ENCODE measurements around the gene KANSL1L. TPM values are rescaled to one million over a fixed set of nuclear protein-coding genes. Genes with fewer than 3 reads are reported as not detected.

The KANSL1L gene
- total RNA-seq, 2 experiments from 2014 or later: 4.5 to 6.0 TPM

DNA sequence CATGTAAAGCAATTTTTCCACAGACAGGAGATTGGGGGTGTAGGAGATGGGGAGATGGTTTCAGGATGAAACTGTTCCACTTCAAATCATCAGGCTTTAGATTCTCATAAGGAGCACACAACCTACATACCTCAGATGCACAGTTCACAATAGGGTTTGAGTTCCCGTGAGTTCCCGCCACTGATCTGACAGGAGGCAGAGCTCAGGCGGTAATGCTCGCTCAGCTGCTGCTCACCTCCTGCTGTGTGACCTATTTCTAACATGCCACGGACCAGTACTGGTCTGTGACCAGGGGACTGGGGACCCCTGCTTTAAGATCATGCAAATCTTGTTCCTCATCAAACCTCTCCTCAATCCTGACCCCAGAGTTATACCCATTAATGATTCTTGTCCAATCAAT lies 98.7 kb downstream of the KANSL1L start:
- Mint-ChIP-seq H3K4me1 (no peaks in the 10 kb centered on the region), H3K4me3 (no peak overlapping the region), H3K36me3 (ENCODE audit: low read depth) (no peaks in the 10 kb centered on the region), H3K27me3 (no peaks in the 10 kb centered on the region), H3K9me3 (ENCODE audit: low read depth) (no peaks in the 10 kb centered on the region), H3K27ac (no peak overlapping the region)
- no peak for ATAC-seq
- ChIA-PET POLR2A (no interaction called here), CTCF (interaction anchor here (0.6 to 1.8 kb wide), 2 partner anchors 91 to 126 kb away, joined by 3 read pairs; no protein-coding TSS in a partner anchor)
- intact Hi-C loops (cut with DNase I, micrococcal nuclease): loop anchor here (2.0 kb wide), 1 partner anchor 122 kb away; no protein-coding TSS in a partner anchor
- DNase-seq: no peak

DNA sequence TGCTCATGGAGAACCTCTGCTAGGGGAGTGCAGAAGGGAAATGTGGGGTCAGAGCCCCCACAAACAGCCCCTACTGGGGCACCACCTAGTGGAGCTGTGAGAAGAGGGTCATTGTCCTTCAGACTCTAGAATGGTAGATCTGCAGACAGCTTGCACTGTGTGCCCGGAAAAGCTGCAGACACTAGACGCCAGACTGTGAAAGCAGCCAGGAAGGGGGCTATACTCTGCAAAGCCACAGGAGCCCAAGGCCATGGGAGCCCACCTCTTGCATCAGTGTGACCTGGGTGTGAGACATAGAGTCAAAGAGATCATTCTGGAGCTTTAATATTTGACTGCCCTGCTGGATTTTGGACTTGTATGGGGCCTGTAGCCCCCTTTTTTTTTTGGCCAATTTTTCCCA lies 107.9 kb downstream of the KANSL1L start:
- ATAC-seq (no peak), DNase-seq (no peak)
- Mint-ChIP-seq H3K27ac (no peak overlapping the region), H3K9me3 (ENCODE audit: low read depth) (peaks cover 1% of the 10 kb centered on the region), H3K36me3 (ENCODE audit: low read depth) (peaks cover 7% of the 10 kb centered on the region), H3K4me3 (no peak overlapping the region), H3K4me1 (no peaks in the 10 kb centered on the region), H3K27me3 (no peaks in the 10 kb centered on the region)
- CTCF ChIA-PET: interaction anchor here (0.6 kb wide), 1 partner anchor 85 kb away, joined by 3 read pairs; no protein-coding TSS in a partner anchor
- POLR2A ChIA-PET: no interaction called here
- intact Hi-C loops (cut with DNase I, micrococcal nuclease): no loop called here

DNA sequence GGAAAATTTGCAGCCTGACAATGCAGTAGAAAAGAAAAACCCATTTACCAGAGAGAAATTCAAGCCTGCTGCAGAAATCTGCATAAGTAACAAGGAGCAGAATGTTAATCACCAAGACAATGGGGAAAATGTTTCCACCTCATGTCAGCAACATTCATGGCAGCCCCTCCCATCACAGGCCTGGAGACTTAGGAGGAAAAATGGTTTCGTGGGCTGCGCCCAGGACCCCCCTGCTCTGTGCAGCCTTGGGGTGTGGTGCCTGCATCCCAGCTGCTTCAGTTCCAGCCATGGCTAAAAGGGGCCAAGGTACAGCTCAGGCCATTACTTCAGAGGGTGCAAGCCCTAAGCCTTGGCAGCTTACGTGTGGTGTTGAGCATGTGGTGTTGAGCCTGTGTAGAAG lies 115.4 kb downstream of the KANSL1L start:
- H3K4me1 Mint-ChIP-seq: no peaks in the 10 kb centered on the region
- POLR2A ChIA-PET: no interaction called here
- ATAC-seq (no peak), DNase-seq (no peak)
- intact Hi-C loops (cut with DNase I, micrococcal nuclease): no loop called here
- CTCF ChIA-PET: interaction anchor here (0.6 kb wide), 1 partner anchor 79 kb away, joined by 3 read pairs; no protein-coding TSS in a partner anchor
- no peaks in the 10 kb centered on the region for H3K27me3 Mint-ChIP-seq
- H3K9me3 Mint-ChIP-seq (ENCODE audit: low read depth): peaks cover 15% of the 10 kb centered on the region
- H3K4me3 Mint-ChIP-seq: no peak overlapping the region
- H3K27ac Mint-ChIP-seq: no peak overlapping the region
- H3K36me3 Mint-ChIP-seq (ENCODE audit: low read depth): peaks cover 16% of the 10 kb centered on the region

DNA sequence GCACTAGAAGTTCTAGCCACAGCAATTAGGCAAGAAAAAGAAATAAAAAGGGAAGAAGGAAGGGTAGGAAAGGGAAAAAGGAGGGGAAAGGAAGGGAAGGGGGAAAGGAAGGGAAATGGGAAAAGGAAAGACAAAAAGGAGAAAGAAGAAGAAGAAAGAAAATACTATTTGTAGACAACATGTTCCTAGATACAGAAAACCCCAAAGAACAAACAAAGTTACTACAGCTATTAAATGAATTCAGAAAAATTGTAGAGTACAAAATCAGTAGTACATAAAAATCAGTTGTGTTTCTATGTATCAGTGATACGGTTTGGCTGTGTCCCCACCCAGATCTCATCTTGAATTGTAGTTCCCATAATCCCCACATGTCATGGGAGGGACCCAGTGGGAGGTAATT lies 116.5 kb downstream of the KANSL1L start:
- CTCF ChIA-PET: no interaction called here
- no peak overlapping the region for H3K27ac Mint-ChIP-seq
- intact Hi-C loops (cut with DNase I, micrococcal nuclease): no loop called here
- peaks cover 15% of the 10 kb centered on the region for H3K9me3 Mint-ChIP-seq (ENCODE audit: low read depth)
- H3K4me3 Mint-ChIP-seq: no peak overlapping the region
- POLR2A ChIA-PET: no interaction called here
- peaks cover 16% of the 10 kb centered on the region for H3K36me3 Mint-ChIP-seq (ENCODE audit: low read depth)
- H3K4me1 Mint-ChIP-seq: no peaks in the 10 kb centered on the region
- no peak for ATAC-seq
- DNase-seq: no peak
- no peaks in the 10 kb centered on the region for H3K27me3 Mint-ChIP-seq

DNA sequence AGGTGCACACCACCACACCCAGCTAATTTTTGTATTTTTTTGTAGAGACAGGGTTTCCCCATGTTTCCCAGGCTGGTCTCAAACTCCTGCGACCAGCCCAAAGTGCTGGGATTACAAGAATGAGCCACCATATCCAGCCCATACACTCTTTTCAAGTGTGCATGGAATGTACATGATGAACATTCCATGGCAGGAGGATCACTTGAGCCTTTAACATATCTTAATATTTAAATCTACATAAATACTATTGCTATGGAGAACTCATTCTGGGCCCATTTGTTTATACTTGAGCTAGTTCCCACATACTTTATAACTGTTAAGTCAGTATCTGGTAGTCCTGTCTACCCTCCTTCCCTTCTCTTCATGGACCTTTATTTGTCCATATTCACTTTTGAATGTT lies 120.3 kb downstream of the KANSL1L start:
- Mint-ChIP-seq H3K27ac (no peak overlapping the region), H3K36me3 (ENCODE audit: low read depth) (peaks cover 20% of the 10 kb centered on the region), H3K27me3 (no peaks in the 10 kb centered on the region), H3K4me3 (no peak overlapping the region), H3K9me3 (ENCODE audit: low read depth) (peaks cover 18% of the 10 kb centered on the region), H3K4me1 (no peaks in the 10 kb centered on the region)
- CTCF ChIA-PET: interaction anchor here (1.0 to 1.2 kb wide), 3 partner anchors 16 to 68 kb away, joined by 3 read pairs; no protein-coding TSS in a partner anchor
- intact Hi-C loops (cut with DNase I, micrococcal nuclease): no loop called here
- ATAC-seq: no peak
- DNase-seq: no peak
- POLR2A ChIA-PET: interaction anchor here (0.8 kb wide), 1 partner anchor 14 kb away, joined by 4 read pairs; no protein-coding TSS in a partner anchor

DNA sequence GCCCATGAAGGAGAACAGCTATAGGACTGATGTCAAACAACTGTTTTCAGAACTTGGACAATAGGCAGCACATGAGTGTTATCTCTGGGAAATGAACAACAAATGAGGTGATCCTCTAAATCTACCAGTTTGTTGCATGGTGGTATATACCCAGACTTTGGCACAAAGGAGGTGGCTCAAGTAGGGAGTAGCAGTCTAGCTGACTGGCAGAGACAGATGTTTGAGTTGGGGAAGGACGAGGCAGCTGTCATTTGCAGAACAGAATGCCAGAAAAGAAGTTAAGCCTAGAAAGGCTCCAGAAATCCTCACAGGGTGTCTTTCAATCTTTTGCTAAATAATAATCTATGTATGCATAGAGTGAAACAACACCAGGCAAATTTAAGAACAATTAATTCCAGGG lies 121.4 kb downstream of the KANSL1L start:
- H3K9me3 Mint-ChIP-seq (ENCODE audit: low read depth): peaks cover 11% of the 10 kb centered on the region
- ATAC-seq: no peak
- no peak overlapping the region for H3K4me3 Mint-ChIP-seq
- ChIA-PET CTCF (interaction anchor here (0.6 to 1.2 kb wide), 3 partner anchors 24 to 140 kb away, joined by 3 to 4 read pairs (median 4); no protein-coding TSS in a partner anchor), POLR2A (no interaction called here)
- no peak overlapping the region for H3K27ac Mint-ChIP-seq
- no peak for DNase-seq
- peaks cover 17% of the 10 kb centered on the region for H3K36me3 Mint-ChIP-seq (ENCODE audit: low read depth)
- intact Hi-C loops (cut with DNase I, micrococcal nuclease): no loop called here
- no peaks in the 10 kb centered on the region for H3K4me1 Mint-ChIP-seq
- H3K27me3 Mint-ChIP-seq: no peaks in the 10 kb centered on the region

DNA sequence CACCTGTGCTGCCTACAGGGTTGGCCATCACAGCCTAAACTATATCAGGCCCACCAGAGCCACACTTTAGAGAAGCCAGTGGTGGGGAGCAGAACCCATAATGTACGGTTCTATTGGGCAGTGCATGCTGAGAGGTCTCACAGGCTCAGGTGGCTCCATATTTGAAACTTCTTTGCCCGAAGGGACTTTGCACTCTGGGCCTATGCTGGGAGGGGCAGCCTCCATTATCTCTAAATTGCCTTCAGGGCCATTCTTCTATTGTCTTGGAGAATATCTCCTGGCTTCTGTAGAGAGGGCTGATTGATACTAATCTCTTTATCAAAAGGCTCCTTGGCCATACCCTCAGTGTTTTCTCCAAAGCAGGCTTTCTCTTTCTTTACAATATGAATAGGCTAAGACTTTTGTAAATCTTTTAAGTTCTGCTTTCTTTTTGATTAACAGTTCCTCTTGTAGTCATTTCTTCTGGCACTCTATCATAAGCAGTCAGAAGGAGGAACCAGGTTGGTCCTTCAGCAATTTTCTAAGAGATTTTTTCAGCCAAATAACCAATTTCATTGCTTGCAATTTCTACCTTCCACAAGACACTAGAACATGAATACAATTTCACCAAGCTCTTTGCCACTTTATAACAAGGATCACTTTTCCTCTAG lies 124.2 kb downstream of the KANSL1L start:
- Mint-ChIP-seq H3K36me3 (ENCODE audit: low read depth) (peaks cover 17% of the 10 kb centered on the region), H3K9me3 (ENCODE audit: low read depth) (peaks cover 6% of the 10 kb centered on the region), H3K4me3 (no peak overlapping the region), H3K4me1 (no peaks in the 10 kb centered on the region), H3K27me3 (no peaks in the 10 kb centered on the region), H3K27ac (no peak overlapping the region)
- DNase-seq (no peak), ATAC-seq (no peak)
- POLR2A ChIA-PET: no interaction called here
- CTCF ChIA-PET: no interaction called here
- intact Hi-C loops (cut with DNase I, micrococcal nuclease): no loop called here

DNA sequence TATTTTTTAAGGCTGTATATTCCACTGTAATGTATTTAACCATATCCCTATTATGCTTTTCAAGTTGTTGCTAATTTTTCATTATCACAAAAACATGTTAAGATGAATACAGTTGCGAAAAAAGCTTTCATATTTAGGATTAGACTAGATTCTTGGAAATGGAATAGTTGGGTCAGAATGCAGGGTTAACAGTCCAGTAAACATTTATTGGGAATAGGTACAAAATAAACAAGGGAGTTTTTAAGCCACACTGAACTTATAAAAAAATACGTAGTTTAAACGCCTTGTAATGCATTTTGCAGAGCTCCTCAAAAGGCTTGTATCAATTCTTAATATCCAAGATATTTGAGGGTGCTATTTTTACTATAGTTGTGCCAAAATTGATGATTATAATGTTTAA lies 133.1 kb downstream of the KANSL1L start:
- peaks cover 5% of the 10 kb centered on the region for H3K4me1 Mint-ChIP-seq
- DNase-seq (no peak), ATAC-seq (no peak)
- no peaks in the 10 kb centered on the region for H3K9me3 Mint-ChIP-seq (ENCODE audit: low read depth)
- CTCF ChIA-PET: no interaction called here
- POLR2A ChIA-PET: no interaction called here
- no peak overlapping the region for H3K27ac Mint-ChIP-seq
- H3K36me3 Mint-ChIP-seq (ENCODE audit: low read depth): peaks cover 4% of the 10 kb centered on the region
- intact Hi-C loops (cut with DNase I, micrococcal nuclease): no loop called here
- no peak overlapping the region for H3K4me3 Mint-ChIP-seq
- H3K27me3 Mint-ChIP-seq: no peaks in the 10 kb centered on the region

DNA sequence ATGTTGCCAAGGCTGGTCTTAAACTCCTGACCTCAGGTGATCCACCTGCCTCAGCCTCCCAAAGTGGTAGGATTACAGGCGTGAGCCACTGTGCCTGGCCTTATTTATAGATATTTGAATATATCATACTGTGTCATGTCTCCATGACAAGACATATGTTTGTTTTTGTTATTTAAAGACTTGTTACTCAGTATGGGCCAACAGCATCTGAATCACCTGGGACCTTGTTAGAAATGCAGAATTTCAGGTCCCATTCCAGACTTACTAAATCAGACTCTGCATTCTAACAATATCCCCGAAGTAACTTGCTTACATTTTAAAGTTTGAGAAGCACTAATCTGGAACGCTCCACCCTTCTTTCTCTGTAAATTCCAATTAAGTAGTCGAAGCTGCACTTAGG lies 135.5 kb downstream of the KANSL1L start:
- DNase-seq: no peak
- peaks cover 5% of the 10 kb centered on the region for H3K4me1 Mint-ChIP-seq
- H3K36me3 Mint-ChIP-seq (ENCODE audit: low read depth): peaks cover 3% of the 10 kb centered on the region
- H3K4me3 Mint-ChIP-seq: no peak overlapping the region
- no peak overlapping the region for H3K27ac Mint-ChIP-seq
- no peaks in the 10 kb centered on the region for H3K27me3 Mint-ChIP-seq
- POLR2A ChIA-PET: no interaction called here
- intact Hi-C loops (cut with DNase I, micrococcal nuclease): no loop called here
- CTCF ChIA-PET: no interaction called here
- ATAC-seq: no peak
- no peaks in the 10 kb centered on the region for H3K9me3 Mint-ChIP-seq (ENCODE audit: low read depth)

DNA sequence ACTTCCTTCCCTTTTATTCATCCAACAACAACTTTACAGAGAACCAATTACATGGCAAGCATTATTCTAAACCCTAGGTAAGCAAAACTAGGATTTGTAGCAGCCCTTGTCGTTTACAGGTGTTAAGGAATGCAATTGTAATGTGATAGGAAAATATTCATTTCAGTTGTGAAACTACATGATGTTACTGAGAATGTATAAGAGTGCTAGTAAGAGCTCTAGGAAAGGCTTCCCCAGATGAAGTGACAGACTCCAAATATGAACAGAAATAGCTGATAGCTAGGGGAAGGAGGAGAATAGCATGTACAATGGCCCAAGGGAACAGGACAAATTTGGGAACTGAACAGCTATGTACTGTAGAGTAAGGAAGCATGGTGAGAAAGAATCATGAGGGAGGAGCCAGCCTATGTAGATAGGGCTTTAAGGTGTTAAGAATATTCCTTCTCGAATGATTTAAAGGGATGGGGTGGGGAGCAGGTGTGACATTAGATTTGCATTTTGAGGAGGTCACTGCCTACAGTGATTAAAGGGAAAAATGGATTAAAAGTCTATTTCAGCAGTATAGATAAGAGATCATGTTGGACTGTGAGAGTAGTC lies 137.0 kb downstream of the KANSL1L start:
- Mint-ChIP-seq H3K36me3 (ENCODE audit: low read depth) (peaks cover 3% of the 10 kb centered on the region), H3K27ac (no peak overlapping the region), H3K27me3 (no peaks in the 10 kb centered on the region), H3K4me1 (peaks cover 5% of the 10 kb centered on the region), H3K9me3 (ENCODE audit: low read depth) (no peaks in the 10 kb centered on the region), H3K4me3 (no peak overlapping the region)
- intact Hi-C loops (cut with DNase I, micrococcal nuclease): no loop called here
- DNase-seq: no peak
- ChIA-PET CTCF (no interaction called here), POLR2A (no interaction called here)
- ATAC-seq: peak; percentile 42

DNA sequence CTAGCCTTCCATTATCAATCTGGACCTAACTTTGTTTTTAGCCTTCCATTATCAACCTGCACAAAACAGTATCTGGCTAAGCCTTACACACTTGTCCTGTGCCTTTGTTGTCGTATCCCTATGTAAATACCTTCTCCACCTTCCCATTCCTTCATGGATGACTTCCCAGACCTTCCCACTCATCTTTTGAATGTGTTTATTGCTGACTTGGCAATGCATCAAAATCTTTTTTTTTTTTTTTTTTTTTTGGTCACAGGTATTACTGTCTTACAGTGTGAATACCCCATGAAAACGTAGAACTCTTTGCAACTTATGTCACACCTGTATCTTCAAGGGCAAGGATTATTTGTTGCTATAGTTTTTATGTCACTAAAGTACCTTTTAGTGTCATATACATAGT lies 143.0 kb downstream of the KANSL1L start:
- ChIA-PET POLR2A (no interaction called here), CTCF (no interaction called here)
- H3K4me3 Mint-ChIP-seq: no peak overlapping the region
- no peaks in the 10 kb centered on the region for H3K27me3 Mint-ChIP-seq
- DNase-seq: no peak
- H3K4me1 Mint-ChIP-seq: no peaks in the 10 kb centered on the region
- no peak overlapping the region for H3K27ac Mint-ChIP-seq
- H3K36me3 Mint-ChIP-seq (ENCODE audit: low read depth): peaks cover 19% of the 10 kb centered on the region
- no peaks in the 10 kb centered on the region for H3K9me3 Mint-ChIP-seq (ENCODE audit: low read depth)
- ATAC-seq: no peak
- intact Hi-C loops (cut with DNase I, micrococcal nuclease): no loop called here

DNA sequence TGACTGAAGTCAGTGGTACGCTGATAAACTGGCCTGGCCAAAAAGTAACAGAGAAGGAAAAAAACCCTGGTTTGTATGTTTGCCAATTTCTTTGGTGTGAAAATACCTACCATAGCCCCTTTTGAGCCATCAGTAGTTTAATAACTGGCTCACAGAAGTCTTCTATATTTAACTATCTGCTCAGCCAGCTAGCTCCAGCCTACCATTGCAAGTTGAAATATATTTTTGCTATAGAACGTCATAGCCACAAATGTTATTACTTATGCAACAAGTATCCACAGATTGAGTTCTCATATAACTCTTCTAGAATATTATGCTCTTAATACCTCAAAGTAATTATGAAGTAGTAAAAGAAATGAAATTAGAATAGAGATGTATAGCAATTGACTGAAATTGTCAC lies 143.6 kb downstream of the KANSL1L start:
- Mint-ChIP-seq H3K36me3 (ENCODE audit: low read depth) (peaks cover 22% of the 10 kb centered on the region), H3K4me1 (no peaks in the 10 kb centered on the region), H3K9me3 (ENCODE audit: low read depth) (no peaks in the 10 kb centered on the region), H3K27me3 (no peaks in the 10 kb centered on the region), H3K4me3 (no peak overlapping the region), H3K27ac (no peak overlapping the region)
- intact Hi-C loops (cut with DNase I, micrococcal nuclease): no loop called here
- ChIA-PET POLR2A (no interaction called here), CTCF (no interaction called here)
- DNase-seq: no peak
- ATAC-seq: no peak

Data from activated CD4-positive, alpha-beta T cell treated with anti-CD3 and anti-CD28 coated beads for 36 hours (primary cell).